C4-2B (cell line): ENCODE results near the gene MAX.

ENCODE experiments used
- H3K27ac ChIP-seq: fragments of 450-650 bp; 2 replicates; pipeline ENCODE4 v1.5.1; 2017
- CTCF ChIP-seq: fragments of 450-650 bp; conservative IDR thresholded peaks from 2 replicates; pipeline ENCODE4 v1.5.1; 2017; ENCODE audit warnings: mild to moderate bottlenecking
- ZFX ChIP-seq: fragments of 450-650 bp; IDR thresholded peaks from 2 replicates; pipeline ENCODE4 v1.6.1; 2017

The MAX gene

GRCh38 chr14:65079201-65079600, 23.1 kb downstream of the MAX start:
- H3K27ac ChIP-seq = peak overlapping the region; percentile 72
- TF ChIP-seq ZFX (no peak), CTCF (no peak)

- no peak overlapping the region for H3K27ac ChIP-seq
- no peak for TF ChIP-seq CTCF
- no peak for TF ChIP-seq ZFX
These were observed 25.0 kb downstream of the MAX start for GRCh38 chr14:65077318-65077717.

- TF ChIP-seq ZFX (no peak), CTCF (no peak)
- H3K27ac ChIP-seq = peak overlapping the region; percentile 68
These were observed 26.5 kb downstream of the MAX start for GRCh38 chr14:65075628-65076325.

- peak overlapping the region; percentile 68 for H3K27ac ChIP-seq
- no peak for TF ChIP-seq ZFX
- no peak for TF ChIP-seq CTCF
These were observed 27.7 kb downstream of the MAX start for GRCh38 chr14:65074449-65075150.

- H3K27ac ChIP-seq = peak overlapping the region; percentile 68
- no peak for TF ChIP-seq ZFX
- TF ChIP-seq CTCF = no peak
These were observed 28.6 kb downstream of the MAX start for GRCh38 chr14:65073605-65074201.

GRCh38 chr14:65072937-65073336, 29.4 kb downstream of the MAX start:
- no peak overlapping the region; the same call in 1 of the 2 replicates for H3K27ac ChIP-seq
- no peak for TF ChIP-seq ZFX
- no peak for TF ChIP-seq CTCF

GRCh38 chr14:65072256-65072655, 30.1 kb downstream of the MAX start:
- H3K27ac ChIP-seq = no peak overlapping the region
- TF ChIP-seq ZFX = no peak
- no peak for TF ChIP-seq CTCF
